H1 (cell line): ENCODE data around the gene SLC25A34.

Experiments
- CBX8 ChIP-seq: fragments of 300-800, 300-1000 bp; sonication (generic); IDR thresholded peaks from 2 replicates; pipeline ENCODE4 v1.7.1; 2016; ENCODE audit warnings: low read depth, low read length, borderline replicate concordance
- CHD1 ChIP-seq: IDR thresholded peaks from 2 replicates; pipeline ENCODE4 v1.6.1; 2012; ENCODE audit warnings: low read depth, low read length, improper control_type of control experiment
- CTCF ChIP-seq, 3 experiments: IDR thresholded peaks; 1 replicate in 2 of 3; 2 replicates in 1 of 3; pipeline versions ENCODE4 v1.5.1 to v1.6.1; 2011; ENCODE audit warnings: low read length in 3 of 3, mild to moderate bottlenecking in 3 of 3, inconsistent platforms in 2 of 3, low read depth in 1 of 3, moderate library complexity in 1 of 3; ENCODE audit not compliant: insufficient read depth in 1 of 3; ENCODE audit errors: control extremely low read depth in 1 of 3
- HDAC6 ChIP-seq: IDR thresholded peaks from one replicate; pipeline ENCODE4 v1.7.1; 2012; ENCODE audit warnings: low read depth, mild to moderate bottlenecking, inconsistent platforms, low read length, moderate library complexity
- POLR2A ChIP-seq, 2 experiments: IDR thresholded peaks; 1 replicate in 1 of 2; 2 replicates in 1 of 2; pipeline ENCODE4 v1.6.1; 2011; ENCODE audit warnings: low read depth in 2 of 2, low read length in 2 of 2, mild to moderate bottlenecking in 2 of 2; ENCODE audit errors: control extremely low read depth in 1 of 2
- POLR2AphosphoS5 ChIP-seq: IDR thresholded peaks from 2 replicates; pipeline ENCODE4 v1.6.1; 2011; ENCODE audit warnings: low read depth, low read length
- RNF2 ChIP-seq: fragments of 200-900, 300-1000 bp; sonication (generic); IDR thresholded peaks from 2 replicates; pipeline ENCODE4 v1.7.1; 2016; ENCODE audit warnings: borderline replicate concordance, low read depth, mild to moderate bottlenecking, antibody characterized with exemption, low read length; ENCODE audit not compliant: poor library complexity, severe bottlenecking; ENCODE audit errors: missing control alignments

- TF ChIP-seq CHD1 (no peak), POLR2AphosphoS5 (no peak), CTCF (IDR thresholded peaks at IDR 0.05; ENCODE audit: control extremely low read depth in 1 of 3, insufficient read depth in 1 of 3, low read depth in 1 of 3, low read length in 3 of 3) (no peak), HDAC6 (no peak), RNF2 (no peak), CBX8 (no peak), POLR2A (IDR thresholded peaks at IDR 0.05; ENCODE audit: control extremely low read depth in 1 of 2, low read depth in 2 of 2, low read length in 2 of 2) (no peak)
Observed at GRCh38 chr1:15764269-15764764, 28.3 kb downstream of the SLC25A34 start.
